Testis (tissue), 3 donors: ENCODE measurements around the gene OR10A2. TPM values are rescaled to one million over a fixed set of nuclear protein-coding genes. Genes with fewer than 3 reads are reported as not detected.

Source experiments
- DNase-seq: peaks from one replicate; pipeline ENCODE4 v3.0.0-alpha.2; 2019
- H3K27ac ChIP-seq, 2 donors: fragments of 200-600 bp; sonication (generic); one replicate each; pipeline ENCODE4 v1.5.1; 2019
- H3K27me3 ChIP-seq: fragments of 200-600 bp; sonication (generic); one replicate; pipeline ENCODE4 v1.5.1; 2019
- H3K36me3 ChIP-seq: fragments of 200-600 bp; sonication (generic); one replicate; pipeline ENCODE4 v1.5.1; 2017; ENCODE audit warnings: low read depth; ENCODE audit errors: missing control alignments
- H3K4me1 ChIP-seq: fragments of 200-600 bp; sonication (generic); one replicate; pipeline ENCODE4 v1.5.1; 2019
- H3K4me3 ChIP-seq, 2 donors: fragments of 200-600 bp; sonication (generic); one replicate each; pipeline ENCODE4 v1.5.1; 2017 to 2019
- H3K9me3 ChIP-seq: fragments of 200-600 bp; sonication (generic); one replicate; pipeline ENCODE4 v1.5.1; 2017
- CTCF ChIP-seq, 3 experiments: fragments of 450-650 bp in 2 of 3; fragments of 200-600 bp in 1 of 3; sonication (generic) in 1 of 3; IDR thresholded peaks; one replicate each; pipeline ENCODE4 v1.5.1; 2016 to 2019; ENCODE audit warnings: antibody characterized with exemption in 3 of 3, mild to moderate bottlenecking in 2 of 3, moderate library complexity in 1 of 3
- POLR2A ChIP-seq: fragments of 450-650 bp; IDR thresholded peaks from one replicate; pipeline ENCODE4 v1.6.1; 2017; ENCODE audit warnings: antibody characterized with exemption, mild to moderate bottlenecking, moderate library complexity
- WGBS, 2 donors: methylation state at CpG; one replicate each; pipeline ENCODE4 v1.1.5; 2018; 5-methylcytosine and 5-hydroxymethylcytosine counted together
- intact Hi-C: fragments of 100-400 bp; cut with DNase I; formaldehyde crosslinking; loops from one replicate; pipeline ENCODE4 v1.15.1; 2023; ENCODE audit warnings: low total_unique reads
- polyA plus RNA-seq: library from polyadenylated mRNA; stranded (reverse); fragments of 350-450 nt; fragmentation: Illumina TruSeq; extraction: RNeasy Lipid Tissue Mini Kit (QIAGEN cat#74804); gene quantifications from one replicate; pipeline ENCODE4 v1.2.3, GENCODE V29; 2014; ENCODE audit warnings: low read depth, low replicate concordance; ENCODE audit not compliant: insufficient read depth
- total RNA-seq, 2 donors: library from RNA; depleted of rRNA; stranded (reverse); fragments of >200 nt; gene quantifications; one replicate each; pipeline ENCODE4 v1.2.3, GENCODE V29; 2016

Gene OR10A2
- total and polyA plus RNA-seq, 3 donors from 2014 or later: not detected

- Histone ChIP-seq H3K36me3 (no peaks in the 10 kb centered on the region), H3K4me3 (no peak within 1 kb of the TSS), H3K4me1 (no peaks in the 10 kb centered on the region), H3K9me3 (no peaks in the 10 kb centered on the region), H3K27ac (no peak within 1 kb of the TSS), H3K27me3 (no peaks in the 10 kb centered on the region)
- WGBS, 2 donors: 86 to 93% methylated on average over 1 of the region's 1 CpG
- no peak for TF ChIP-seq CTCF (IDR thresholded peaks at IDR 0.05)
- TF ChIP-seq POLR2A: no peak
- DNase-seq: no peak
- intact Hi-C loops: no loop called here
These were observed 57.8 kb downstream of the OR10A2 start, which contains the start of gene OR2D3 for GRCh38 chr11:6920702-6921101. OR2D3 (plus strand) TSS chr11:6921002; CDS start chr11:6921002, 0 bp downstream.

Other genes starting within 250 kb of the OR10A2 start
- 100 to 1,000 TPM; 134 to 151 TPM for gene TPP1, start 243.6 kb upstream of the OR10A2 start, total RNA-seq
- gene TPP1, start 243.6 kb upstream of the OR10A2 start, polyA plus RNA-seq: 60.9 TPM
- 1 to 10 TPM; 7.1 to 8.8 TPM for gene DCHS1, start 207.2 kb upstream of the OR10A2 start, total RNA-seq
- 14.2 TPM for gene DCHS1, start 207.2 kb upstream of the OR10A2 start, polyA plus RNA-seq
- gene MRPL17, start 179.7 kb upstream of the OR10A2 start, total RNA-seq: 10 to 100 TPM; 21.0 to 22.7 TPM
- 49.5 TPM for gene MRPL17, start 179.7 kb upstream of the OR10A2 start, polyA plus RNA-seq
- 1 to 10 TPM; 1.8 to 2.8 TPM for gene OR2AG2, start 91.1 kb upstream of the OR10A2 start, total RNA-seq
- gene OR2AG2, start 91.1 kb upstream of the OR10A2 start, polyA plus RNA-seq: 0.30 TPM
- not detected for gene OR2AG1, start 80.0 kb upstream of the OR10A2 start, total RNA-seq
- gene OR2AG1, start 80.0 kb upstream of the OR10A2 start, polyA plus RNA-seq: not detected
- 1 to 10 TPM; 2.2 to 2.6 TPM for gene OR6A2, start 63.4 kb upstream of the OR10A2 start, total RNA-seq
- not detected for gene OR6A2, start 63.4 kb upstream of the OR10A2 start, polyA plus RNA-seq
- gene OR10A5, start 17.4 kb upstream of the OR10A2 start, total RNA-seq: not detected
- not detected for gene OR10A5, start 17.4 kb upstream of the OR10A2 start, polyA plus RNA-seq
- not detected for gene OR10A4, start 13.6 kb downstream of the OR10A2 start, total RNA-seq
- gene OR10A4, start 13.6 kb downstream of the OR10A2 start, polyA plus RNA-seq: not detected
- 1 to 10 TPM; 2.8 to 3.2 TPM for gene OR2D2, start 29.4 kb downstream of the OR10A2 start, total RNA-seq
- not detected for gene OR2D2, start 29.4 kb downstream of the OR10A2 start, polyA plus RNA-seq
- gene OR2D3, start 57.9 kb downstream of the OR10A2 start, total RNA-seq: not detected
- gene OR2D3, start 57.9 kb downstream of the OR10A2 start, polyA plus RNA-seq: not detected
- gene ZNF215, start 63.4 kb downstream of the OR10A2 start, total RNA-seq: 1 to 10 TPM; 4.2 to 4.5 TPM
- gene ZNF215, start 63.4 kb downstream of the OR10A2 start, polyA plus RNA-seq: 2.7 TPM
- gene ZNF214, start 157.3 kb downstream of the OR10A2 start, total RNA-seq: 1 to 10 TPM; 7.3 to 9.9 TPM
- 8.2 TPM for gene ZNF214, start 157.3 kb downstream of the OR10A2 start, polyA plus RNA-seq
- 1 to 10 TPM; 1.6 to 2.4 TPM for gene NLRP14, start 157.4 kb downstream of the OR10A2 start, total RNA-seq
- 1.2 TPM for gene NLRP14, start 157.4 kb downstream of the OR10A2 start, polyA plus RNA-seq
- 10 to 100 TPM; 58.2 to 79.4 TPM for gene RBMXL2, start 225.9 kb downstream of the OR10A2 start, total RNA-seq
- 103 TPM for gene RBMXL2, start 225.9 kb downstream of the OR10A2 start, polyA plus RNA-seq